ENCODE data around the gene KLHL21. TPM values are rescaled to one million over a fixed set of nuclear protein-coding genes. Genes with fewer than 3 reads are reported as not detected.

KLHL21 gene
- total and polyA plus RNA-seq, 9 donors: 14.4 to 40.4 (median 34.4) TPM

DNA sequence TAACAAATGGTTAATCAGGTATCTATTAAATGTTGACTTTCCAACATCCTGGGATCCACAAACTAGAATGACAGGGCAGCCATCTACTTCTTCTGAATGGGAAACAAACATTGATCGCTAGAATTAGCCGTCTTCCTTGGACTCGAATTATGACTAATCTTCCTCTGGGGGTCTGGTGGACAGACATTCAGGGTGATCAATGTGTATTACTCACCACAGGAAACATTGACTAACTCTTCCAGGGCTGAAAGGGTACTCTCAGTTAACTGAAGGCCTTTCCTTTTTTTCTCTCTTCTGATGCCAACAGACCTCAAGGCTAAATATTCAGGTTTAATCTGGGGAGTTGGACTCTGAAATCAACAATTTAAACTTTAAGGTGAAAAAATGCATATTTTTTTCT, 57.8 kb downstream of the KLHL21 start:
- no peak for DNase-seq
- H3K4me3 ChIP-seq: no peak overlapping the region
- intact Hi-C loops (cut with DNase I): no loop called here
- H3K36me3 ChIP-seq: no peaks in the 10 kb centered on the region
- no peaks in the 10 kb centered on the region for H3K27me3 ChIP-seq
- TF ChIP-seq POLR2A (IDR thresholded peaks at IDR 0.05): no peak
- TF ChIP-seq EP300 (IDR thresholded peaks at IDR 0.05): no peak
- H3K27ac ChIP-seq: no peak overlapping the region
- H3K9me3 ChIP-seq: no peaks in the 10 kb centered on the region
- H3K4me1 ChIP-seq (ENCODE audit: insufficient read depth): no peaks in the 10 kb centered on the region
- 80 to 87% (median 82%) methylated on average over 3 of the region's 3 CpGs for whole genome bisulfite sequencing, 3 donors

Small RNA genes within 50 kb of the gene (small RNA-seq; reads per million reads assigned to genes)
- gene RNU6-731P: not detected

Other genes with a start within 250 kb of the KLHL21 start
- 10 to 100 TPM in 4 of 7 donors, 1 to 10 TPM in 3; 8.2 to 16.3 (median 11.3) TPM for gene ACOT7, start 209.1 kb downstream of the KLHL21 start, total RNA-seq
- gene ACOT7, start 209.1 kb downstream of the KLHL21 start, polyA plus RNA-seq: 10 to 100 TPM in 1 of 2 donors, 1 to 10 TPM in 1; 6.4 to 20.7 TPM
- gene HES2, start 182.9 kb downstream of the KLHL21 start, total RNA-seq: 1 to 10 TPM in 1 of 7 donors, under 1 TPM in 5, not detected in 1; 0.08 to 9.2 (median 0.43) TPM
- gene HES2, start 182.9 kb downstream of the KLHL21 start, polyA plus RNA-seq: not detected
- gene ESPN, start 178.1 kb downstream of the KLHL21 start, total RNA-seq: 10 to 100 TPM in 1 of 7 donors, 1 to 10 TPM in 4, under 1 TPM in 2; 0.51 to 46.2 (median 1.9) TPM
- gene ESPN, start 178.1 kb downstream of the KLHL21 start, polyA plus RNA-seq: under 1 TPM in 1 of 2 donors, not detected in 1; 0.11 TPM
- 10 to 100 TPM in 2 of 7 donors, 1 to 10 TPM in 5; 4.9 to 13.1 (median 7.7) TPM for gene TNFRSF25, start 136.7 kb downstream of the KLHL21 start, total RNA-seq
- gene TNFRSF25, start 136.7 kb downstream of the KLHL21 start, polyA plus RNA-seq: 1 to 10 TPM; 1.7 to 9.4 TPM
- gene PLEKHG5, start 111.2 kb downstream of the KLHL21 start, total RNA-seq: 10 to 100 TPM in 3 of 7 donors, 1 to 10 TPM in 4; 6.2 to 13.1 (median 9.4) TPM
- gene PLEKHG5, start 111.2 kb downstream of the KLHL21 start, polyA plus RNA-seq: 10 to 100 TPM in 1 of 2 donors, 1 to 10 TPM in 1; 2.0 to 10.2 TPM
- gene NOL9, start 48.4 kb downstream of the KLHL21 start, total RNA-seq: 10 to 100 TPM; 12.6 to 38.9 (median 30.0) TPM
- 10 to 100 TPM in 1 of 2 donors, 1 to 10 TPM in 1; 7.2 to 15.5 TPM for gene NOL9, start 48.4 kb downstream of the KLHL21 start, polyA plus RNA-seq
- under 1 TPM in 5 of 7 donors, not detected in 2; 0.20 to 0.42 (median 0.33) TPM for gene TAS1R1, start 47.6 kb downstream of the KLHL21 start, total RNA-seq
- under 1 TPM in 1 of 2 donors, not detected in 1; 0.74 TPM for gene TAS1R1, start 47.6 kb downstream of the KLHL21 start, polyA plus RNA-seq
- gene ZBTB48, start 22.9 kb downstream of the KLHL21 start, total RNA-seq: 10 to 100 TPM; 20.4 to 42.5 (median 33.7) TPM
- gene ZBTB48, start 22.9 kb downstream of the KLHL21 start, polyA plus RNA-seq: 10 to 100 TPM in 1 of 2 donors, 1 to 10 TPM in 1; 8.0 to 37.7 TPM
- 10 to 100 TPM; 11.0 to 32.4 (median 16.5) TPM for gene PHF13, start 10.9 kb upstream of the KLHL21 start, total RNA-seq
- gene PHF13, start 10.9 kb upstream of the KLHL21 start, polyA plus RNA-seq: 10 to 100 TPM; 13.5 to 14.6 TPM
- 10 to 100 TPM; 15.7 to 24.6 (median 18.8) TPM for gene THAP3, start 22.0 kb upstream of the KLHL21 start, total RNA-seq
- 10 to 100 TPM in 1 of 2 donors, 1 to 10 TPM in 1; 5.6 to 33.6 TPM for gene THAP3, start 22.0 kb upstream of the KLHL21 start, polyA plus RNA-seq
- 10 to 100 TPM; 10.1 to 42.9 (median 37.1) TPM for gene DNAJC11, start 98.9 kb upstream of the KLHL21 start, total RNA-seq
- 10 to 100 TPM; 18.8 to 94.5 TPM for gene DNAJC11, start 98.9 kb upstream of the KLHL21 start, polyA plus RNA-seq
- gene CAMTA1, start 182.6 kb upstream of the KLHL21 start, total RNA-seq: 10 to 100 TPM; 51.1 to 93.2 (median 63.1) TPM
- gene CAMTA1, start 182.6 kb upstream of the KLHL21 start, polyA plus RNA-seq: 100 to 1,000 TPM in 1 of 2 donors, 10 to 100 TPM in 1; 88.5 to 150 TPM

Measured in ovary (tissue), 9 donors.